ENCODE measurements around the gene RBM28.

- no peak for TF ChIP-seq CTCF (IDR thresholded peaks at IDR 0.05; ENCODE audit: poor library complexity, severe bottlenecking)
- no peak for TF ChIP-seq EP300 (conservative IDR thresholded peaks at IDR 0.05; ENCODE audit: poor library complexity, severe bottlenecking)
These were observed 42.5 kb upstream of the RBM28 start for GRCh38 chr7:128385988-128386925.

Data from neural cell (in vitro differentiated cells).